ENCODE measurements around the gene MACO1.

- TF ChIP-seq CTCF (conservative IDR thresholded peaks at IDR 0.05; ENCODE audit: low read depth, low read length) (no peak), EZH2 (IDR thresholded peaks at IDR 0.05; ENCODE audit: borderline replicate concordance, low read depth, low read length, poor library complexity, severe bottlenecking) (no peak)
Measured at GRCh38 chr1:25433389-25434186, 2.9 kb downstream of the MACO1 start.
